OCI-LY3 (cell line): ENCODE measurements around the gene COMMD10.

ENCODE experiments used
- EZH2phosphoT487 ChIP-seq: fragments of 200-600 bp; shearing (Covaris generic); IDR thresholded peaks from 2 replicates; pipeline ENCODE4 v1.6.1; 2018; ENCODE audit warnings: antibody characterized with exemption, mixed run types, low read depth
- TF ChIP-seq, protein P1 (sequence below): fragments of 200-600, 300-600 bp; sonication (generic); IDR thresholded peaks from 2 replicates; pipeline ENCODE4 v1.5.1; 2014; ENCODE audit warnings: antibody characterized with exemption, low read length, low read depth

DNA sequence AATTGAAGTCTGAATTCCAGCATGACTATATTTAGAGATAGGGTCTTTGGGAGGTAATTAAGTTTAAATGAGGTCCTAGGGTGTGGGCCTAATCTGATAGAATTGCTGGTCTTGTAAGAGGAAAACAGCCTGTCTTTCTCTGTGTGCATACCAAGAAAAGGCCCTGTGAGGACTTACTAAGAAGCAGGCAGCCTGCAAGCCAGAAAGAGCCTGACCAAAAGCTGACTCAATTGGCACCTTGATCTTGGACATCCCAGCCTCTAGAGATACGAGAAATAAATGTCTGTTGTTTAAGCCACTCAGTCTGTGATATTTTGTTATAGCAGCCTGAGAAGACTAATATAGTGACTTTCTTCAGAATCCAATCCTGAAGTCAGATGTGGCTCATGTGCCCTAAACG, 38.0 kb upstream of the COMMD10 start:
- TF ChIP-seq, protein P1, sequence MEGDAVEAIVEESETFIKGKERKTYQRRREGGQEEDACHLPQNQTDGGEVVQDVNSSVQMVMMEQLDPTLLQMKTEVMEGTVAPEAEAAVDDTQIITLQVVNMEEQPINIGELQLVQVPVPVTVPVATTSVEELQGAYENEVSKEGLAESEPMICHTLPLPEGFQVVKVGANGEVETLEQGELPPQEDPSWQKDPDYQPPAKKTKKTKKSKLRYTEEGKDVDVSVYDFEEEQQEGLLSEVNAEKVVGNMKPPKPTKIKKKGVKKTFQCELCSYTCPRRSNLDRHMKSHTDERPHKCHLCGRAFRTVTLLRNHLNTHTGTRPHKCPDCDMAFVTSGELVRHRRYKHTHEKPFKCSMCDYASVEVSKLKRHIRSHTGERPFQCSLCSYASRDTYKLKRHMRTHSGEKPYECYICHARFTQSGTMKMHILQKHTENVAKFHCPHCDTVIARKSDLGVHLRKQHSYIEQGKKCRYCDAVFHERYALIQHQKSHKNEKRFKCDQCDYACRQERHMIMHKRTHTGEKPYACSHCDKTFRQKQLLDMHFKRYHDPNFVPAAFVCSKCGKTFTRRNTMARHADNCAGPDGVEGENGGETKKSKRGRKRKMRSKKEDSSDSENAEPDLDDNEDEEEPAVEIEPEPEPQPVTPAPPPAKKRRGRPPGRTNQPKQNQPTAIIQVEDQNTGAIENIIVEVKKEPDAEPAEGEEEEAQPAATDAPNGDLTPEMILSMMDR: no peak
- no peak for TF ChIP-seq EZH2phosphoT487
